HG02970 (cell line): ENCODE results near the gene ARHGAP15.

Source experiments
- ATAC-seq: cut with Tn5 transposase; IDR thresholded peaks from one replicate; pipeline ENCODE4 v1.9.1; 2021; ENCODE audit warnings: mild to moderate bottlenecking, moderate library complexity, moderate number of reproducible peaks; ENCODE audit not compliant: unreplicated experiment, low FRiP score

ARHGAP15 gene

DNA sequence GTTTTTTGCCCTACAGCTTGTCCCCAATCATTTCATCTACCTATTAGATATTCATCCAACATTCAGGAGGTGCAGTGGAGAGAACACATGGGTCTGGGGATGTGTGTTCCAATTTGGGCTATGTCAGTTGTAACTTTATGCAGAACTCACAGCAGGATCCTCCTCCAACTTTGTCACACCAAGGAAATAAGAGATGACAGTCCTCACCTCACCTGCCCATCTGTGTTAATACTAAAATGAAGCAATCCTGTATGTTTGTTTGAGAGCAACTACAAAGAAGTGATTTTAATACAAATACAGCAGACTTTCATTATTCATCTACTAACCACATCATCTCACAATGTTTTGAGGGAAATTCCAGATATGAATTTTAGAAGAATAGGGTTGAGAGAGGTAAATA lies 126.7 kb downstream of the ARHGAP15 start:
- no peak for ATAC-seq

DNA sequence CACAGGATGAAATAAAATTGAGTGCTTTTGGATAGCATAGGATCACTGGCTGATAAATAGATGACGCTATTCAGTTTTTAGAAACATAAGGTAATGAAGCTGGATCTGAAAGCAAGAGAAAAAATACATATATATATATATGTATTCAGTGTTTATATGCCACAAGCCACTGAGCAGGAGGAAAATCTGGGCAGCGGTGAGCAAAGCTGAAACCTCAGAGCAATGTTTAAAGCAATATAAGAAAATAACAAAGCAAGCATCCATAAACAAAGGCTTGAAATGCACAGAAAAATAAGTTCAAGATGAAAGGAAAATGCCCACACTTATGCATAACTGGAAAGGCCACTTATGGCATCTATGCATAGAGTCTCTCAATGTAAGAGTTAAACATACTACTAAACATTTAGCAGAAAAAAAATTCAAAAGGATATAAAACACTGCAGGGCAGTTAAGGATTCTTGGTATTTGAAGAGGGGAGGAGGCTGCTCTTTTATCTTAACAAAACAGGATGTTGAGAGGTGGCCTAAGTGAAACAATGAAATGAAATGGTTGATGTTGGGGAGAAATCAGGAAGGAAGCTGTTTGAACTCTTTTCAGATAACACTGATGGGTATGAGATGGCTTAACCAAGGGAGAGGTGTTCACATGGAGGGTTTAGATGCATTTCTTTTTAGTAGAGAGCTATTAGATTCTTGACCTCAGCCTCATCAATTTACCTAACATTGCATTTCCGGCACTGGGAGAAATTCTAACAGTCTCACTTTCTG lies 129.1 kb downstream of the ARHGAP15 start:
- ATAC-seq, result no peak

GRCh38 chr2:143259368-143259958 lies 130.2 kb downstream of the ARHGAP15 start:
- no peak for ATAC-seq

GRCh38 chr2:143261986-143262385 lies 132.8 kb downstream of the ARHGAP15 start:
- ATAC-seq, result no peak

DNA sequence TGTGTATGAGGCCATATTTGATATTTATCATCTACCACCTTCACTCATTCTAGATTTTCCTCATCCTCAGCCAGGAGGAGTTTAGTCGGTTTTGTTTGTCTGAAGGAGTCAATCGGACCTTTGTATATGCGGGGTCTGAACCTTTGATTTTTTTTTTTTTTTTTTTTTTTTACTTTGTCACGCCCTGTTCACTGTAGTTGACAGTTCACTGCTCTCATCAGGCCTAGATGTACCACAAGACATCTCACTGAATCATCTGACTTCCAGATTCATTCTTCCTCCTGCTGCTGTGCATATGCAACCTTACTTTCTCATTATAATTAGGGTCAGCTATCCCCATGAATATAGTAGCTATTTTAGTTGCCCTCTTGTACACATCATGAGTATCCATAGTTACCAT lies 133.2 kb downstream of the ARHGAP15 start:
- ATAC-seq, result no peak

DNA sequence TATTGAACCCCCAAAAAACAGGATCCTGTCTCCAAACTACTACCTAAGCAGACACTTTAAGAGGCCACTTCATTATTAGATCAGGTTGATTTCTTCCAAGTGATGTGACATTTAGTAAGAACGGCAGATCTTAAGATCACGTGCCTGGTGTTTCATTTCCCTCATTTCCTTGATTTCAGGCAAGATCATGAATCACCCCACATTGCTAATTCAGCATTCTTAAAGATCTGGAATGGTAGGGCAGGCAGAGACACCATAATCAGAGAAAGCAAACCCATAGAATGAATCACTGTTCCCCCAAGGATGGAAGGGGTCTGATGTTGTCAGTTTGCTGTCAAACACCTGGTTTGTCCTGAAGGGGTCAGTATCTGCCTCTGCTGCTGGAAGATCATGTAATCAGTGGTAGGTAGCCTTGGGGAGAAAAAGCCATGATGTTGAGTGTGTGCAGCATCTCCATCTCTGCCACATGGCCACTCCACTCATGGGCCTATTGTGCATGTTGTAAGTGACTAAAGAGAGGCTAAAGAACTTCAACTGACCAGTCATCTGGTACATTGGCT lies 133.9 kb downstream of the ARHGAP15 start:
- no peak for ATAC-seq

- no peak for ATAC-seq
Observed at GRCh38 chr2:143264851-143265250, 135.6 kb downstream of the ARHGAP15 start.

DNA sequence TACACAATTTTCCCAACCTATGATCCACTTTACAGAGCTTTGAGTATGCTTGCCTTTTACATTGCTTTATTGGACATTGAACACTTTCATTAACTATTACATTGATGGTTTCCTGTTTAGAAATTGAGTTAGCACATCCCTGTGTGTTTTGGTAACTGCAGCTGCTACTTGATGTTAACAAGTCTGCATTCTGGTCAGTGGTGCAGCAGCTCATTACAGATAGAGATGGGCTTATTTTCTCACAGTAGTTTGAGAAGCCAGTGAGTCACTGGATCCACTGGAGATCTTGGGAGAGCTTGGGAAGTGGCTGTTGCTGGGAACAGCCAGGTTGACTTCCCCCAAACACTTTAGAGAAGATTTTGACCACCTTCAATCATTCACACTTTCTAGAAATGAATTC lies 150.5 kb downstream of the ARHGAP15 start:
- no peak for ATAC-seq

GRCh38 chr2:143280097-143280757 lies 151.0 kb downstream of the ARHGAP15 start:
- ATAC-seq, result no peak

DNA sequence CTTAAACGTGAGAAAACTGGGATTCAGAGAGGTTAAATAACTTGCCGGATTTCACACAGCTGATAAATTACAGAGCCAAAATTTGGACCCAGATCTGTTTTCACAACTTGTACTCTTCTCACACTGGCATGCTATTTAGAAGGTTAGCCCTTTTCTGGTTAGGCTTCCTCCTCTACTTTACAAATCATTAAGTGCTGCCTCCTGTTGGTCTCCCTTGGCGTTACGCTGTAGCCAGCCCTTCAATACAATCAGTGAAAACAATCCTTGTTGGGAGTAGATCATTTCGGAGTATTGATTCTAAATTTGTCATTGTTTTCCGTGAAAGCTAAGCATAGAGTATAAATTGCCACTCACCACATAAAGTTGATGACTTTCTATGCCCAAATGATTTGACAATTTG lies 153.5 kb downstream of the ARHGAP15 start:
- ATAC-seq, result no peak

- no peak for ATAC-seq
Observed at GRCh38 chr2:143284087-143284675, 155.0 kb downstream of the ARHGAP15 start.

GRCh38 chr2:143289025-143289424 lies 159.8 kb downstream of the ARHGAP15 start:
- ATAC-seq, result no peak

DNA sequence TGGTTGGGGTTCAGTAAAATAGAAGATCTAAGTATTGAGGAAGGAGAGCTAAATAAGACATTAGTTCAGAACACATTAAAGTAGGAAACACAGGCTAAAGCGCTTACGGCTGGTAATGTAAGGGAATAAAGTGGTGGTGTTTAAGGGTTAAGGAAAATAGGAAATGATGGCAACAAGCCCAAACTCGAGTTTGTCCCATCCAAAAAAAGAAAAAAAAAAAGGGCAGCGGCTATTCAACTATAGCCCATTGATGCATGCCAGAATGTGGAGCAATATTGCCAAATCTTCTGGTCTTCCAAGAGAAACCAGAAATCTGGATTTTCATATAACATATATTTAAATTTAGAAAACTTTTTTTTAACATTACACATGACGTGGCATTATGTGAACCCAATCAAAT lies 161.0 kb downstream of the ARHGAP15 start:
- no peak for ATAC-seq

GRCh38 chr2:143294068-143294467 lies 164.8 kb downstream of the ARHGAP15 start:
- no peak for ATAC-seq

- ATAC-seq, result no peak
Observed at GRCh38 chr2:143296089-143296488, 166.9 kb downstream of the ARHGAP15 start.

DNA sequence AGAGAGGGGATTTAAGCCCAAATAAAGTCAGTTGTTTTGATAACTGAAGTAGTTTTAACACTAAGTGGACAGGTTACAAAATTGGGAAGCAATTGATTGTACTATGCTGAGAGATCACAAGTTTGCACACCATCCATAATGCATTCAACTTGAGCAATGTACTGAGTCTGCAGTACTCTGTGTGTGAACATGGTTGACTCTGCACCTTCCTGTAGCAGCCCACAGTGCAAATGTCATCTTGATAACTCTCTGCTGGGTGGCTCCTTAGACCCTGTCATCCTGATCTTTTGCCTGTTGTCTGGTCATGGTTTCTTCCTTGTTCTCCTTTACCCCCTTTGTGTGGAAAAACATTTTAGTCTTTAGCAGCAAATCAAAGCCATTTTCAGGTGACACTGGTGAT lies 168.0 kb downstream of the ARHGAP15 start:
- no peak for ATAC-seq

GRCh38 chr2:143300536-143300935 lies 171.3 kb downstream of the ARHGAP15 start:
- ATAC-seq, result no peak

- no peak for ATAC-seq
Observed at GRCh38 chr2:143311426-143311825, 182.2 kb downstream of the ARHGAP15 start.

DNA sequence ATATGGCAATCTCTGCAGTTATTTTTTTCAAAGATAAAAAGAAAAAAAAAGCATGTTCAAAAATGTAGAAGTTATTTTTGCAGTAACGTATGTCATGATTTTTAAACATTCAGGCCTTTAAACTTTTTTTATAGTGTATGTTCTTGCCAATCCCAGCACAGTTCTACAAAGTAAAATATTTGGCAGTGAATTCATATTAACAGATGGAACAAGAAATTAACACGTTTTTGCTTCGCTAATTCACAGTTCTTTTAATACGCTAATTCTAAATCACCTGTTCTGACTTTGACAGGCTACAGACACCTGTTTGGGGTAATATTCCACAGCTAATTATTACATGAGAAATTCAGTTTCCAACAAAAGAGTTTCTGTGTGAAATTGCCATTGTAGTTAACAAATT lies 183.2 kb downstream of the ARHGAP15 start:
- ATAC-seq, result no peak

DNA sequence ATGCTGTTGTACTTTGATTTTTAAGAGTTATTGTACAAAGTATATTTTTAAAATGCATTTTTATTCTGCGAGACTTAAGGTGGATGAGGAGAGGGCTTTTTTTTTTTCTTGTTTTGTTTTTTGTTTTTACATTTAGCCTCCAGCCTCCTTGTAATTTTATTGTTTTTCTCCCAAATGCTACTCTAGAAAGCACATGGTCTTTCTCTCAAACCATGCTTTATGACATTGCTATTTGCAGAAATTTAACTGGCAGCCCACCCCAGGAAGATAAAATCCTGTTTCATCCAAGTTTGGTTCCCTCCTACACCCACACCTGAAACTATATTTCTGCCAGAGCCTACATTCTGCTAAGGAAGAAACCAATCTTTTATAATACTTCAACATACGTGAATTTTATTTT lies 184.6 kb downstream of the ARHGAP15 start:
- ATAC-seq, result no peak

GRCh38 chr2:143321994-143322393 lies 192.8 kb downstream of the ARHGAP15 start:
- no peak for ATAC-seq
